Coronary artery (tissue), 2 donors: Measurements from ENCODE around the gene LIMD2.
A peak's percentile ranks its signal among the peaks of the same experiment; 100 is the strongest.
"Not testable (repeated sequence)": the region's sequence is repeated elsewhere in the genome, so short reads cannot be mapped to it uniquely, and the experiment has no call there.

ENCODE experiments used
- DNase-seq: peaks from one replicate; pipeline ENCODE4 v3.0.0-alpha.2; 2017; ENCODE audit warnings: low spot score
- H3K27ac ChIP-seq, 2 donors: fragments of 200-600 bp; sonication (generic); one replicate each; pipeline ENCODE4 v1.5.1; 2016 to 2019
- H3K4me3 ChIP-seq: fragments of 200-600 bp; sonication (generic); 2 replicates; pipeline ENCODE4 v1.5.1; 2016; ENCODE audit warnings: mild to moderate bottlenecking, moderate library complexity
- CTCF ChIP-seq: fragments of 200-600 bp; sonication (generic); IDR thresholded peaks from one replicate; pipeline ENCODE4 v1.5.1; 2019; ENCODE audit warnings: antibody characterized with exemption

Gene LIMD2

GRCh38 chr17:63699638-63700527 lies at the start of gene LIMD2:
Gene LIMD2, minus strand, starts transcription at chr17:63700125. Its CDS starts 827 bp downstream, at chr17:63699298.
- peak; percentile 74 for DNase-seq
- peak within 1 kb of the TSS; percentile 76 for H3K4me3 ChIP-seq
- peak within 1 kb of the TSS; percentile 47 to 62 for H3K27ac ChIP-seq
- TF ChIP-seq CTCF: no peak

- peak; percentile 98 for DNase-seq
- H3K4me3 ChIP-seq: peak within 1 kb of the TSS; percentile 93
- peak within 1 kb of the TSS; percentile 95 for H3K27ac ChIP-seq
- TF ChIP-seq CTCF: no peak
These were observed 41.7 kb upstream of the LIMD2 start, which contains the start of gene STRADA for GRCh38 chr17:63741408-63742173. Gene STRADA, minus strand, starts transcription at chr17:63741799. Its CDS starts 13,430 bp downstream, at chr17:63728369.

- peak overlapping the region; percentile 95 for H3K27ac ChIP-seq
- peak overlapping the region; percentile 93 for H3K4me3 ChIP-seq
- TF ChIP-seq CTCF: no peak
- DNase-seq: no peak
These were observed 41.1 kb upstream of the LIMD2 start for GRCh38 chr17:63741143-63741407.

GRCh38 chr17:63740464-63741142 lies 40.7 kb upstream of the LIMD2 start:
- TF ChIP-seq CTCF: no peak
- no peak for DNase-seq
- H3K4me3 ChIP-seq: peak overlapping the region; percentile 93
- peak overlapping the region; percentile 95 for H3K27ac ChIP-seq

- TF ChIP-seq CTCF: no peak
- DNase-seq: no peak
- H3K27ac ChIP-seq: no peak overlapping the region
- no peak overlapping the region for H3K4me3 ChIP-seq
These were observed 35.8 kb upstream of the LIMD2 start for GRCh38 chr17:63735691-63736090.

GRCh38 chr17:63722403-63722802 lies 22.5 kb upstream of the LIMD2 start:
- Histone ChIP-seq H3K4me3 (no peak overlapping the region), H3K27ac (no peak overlapping the region)
- DNase-seq: no peak
- no peak for TF ChIP-seq CTCF

- H3K27ac ChIP-seq, H3K4me3 ChIP-seq, DNase-seq: not testable (repeated sequence)
These were observed 20.3 kb upstream of the LIMD2 start for GRCh38 chr17:63720194-63720593.
